PC-9 (cell line): Measurements from ENCODE around the gene SAMD10.

Source experiments
- EZH2 ChIP-seq: fragments of 200-600 bp; sonication (generic); IDR thresholded peaks from 2 replicates; pipeline ENCODE4 v1.8.0; 2017; ENCODE audit warnings: antibody characterized with exemption, low read depth
- TF ChIP-seq, protein P1 (sequence below): fragments of 200-600 bp; sonication (generic); conservative IDR thresholded peaks from 2 replicates; pipeline ENCODE4 v1.6.1; 2017; ENCODE audit warnings: mixed run types, antibody characterized with exemption, mild to moderate bottlenecking, moderate library complexity

DNA sequence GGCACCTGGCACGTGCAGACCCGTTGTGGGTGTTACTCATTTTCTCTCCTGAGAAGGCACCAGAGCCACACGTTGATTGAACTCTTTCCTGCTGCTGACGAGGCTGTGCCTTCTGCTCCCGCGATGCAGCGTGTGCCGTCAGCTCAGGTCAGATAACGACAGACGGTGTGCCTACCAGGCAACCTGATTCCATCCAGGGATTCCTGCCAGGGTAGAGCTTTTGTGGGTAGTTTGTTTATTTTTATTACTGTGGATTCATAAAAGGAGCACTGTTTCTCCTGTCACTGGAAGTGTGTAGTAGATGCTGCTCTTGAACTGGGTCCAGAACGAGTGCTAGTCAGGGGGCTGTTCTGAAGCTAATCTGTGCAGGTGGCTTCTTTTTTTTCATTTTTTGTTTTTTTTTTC is 22.2 kb upstream of the SAMD10 start:
- TF ChIP-seq, protein P1, sequence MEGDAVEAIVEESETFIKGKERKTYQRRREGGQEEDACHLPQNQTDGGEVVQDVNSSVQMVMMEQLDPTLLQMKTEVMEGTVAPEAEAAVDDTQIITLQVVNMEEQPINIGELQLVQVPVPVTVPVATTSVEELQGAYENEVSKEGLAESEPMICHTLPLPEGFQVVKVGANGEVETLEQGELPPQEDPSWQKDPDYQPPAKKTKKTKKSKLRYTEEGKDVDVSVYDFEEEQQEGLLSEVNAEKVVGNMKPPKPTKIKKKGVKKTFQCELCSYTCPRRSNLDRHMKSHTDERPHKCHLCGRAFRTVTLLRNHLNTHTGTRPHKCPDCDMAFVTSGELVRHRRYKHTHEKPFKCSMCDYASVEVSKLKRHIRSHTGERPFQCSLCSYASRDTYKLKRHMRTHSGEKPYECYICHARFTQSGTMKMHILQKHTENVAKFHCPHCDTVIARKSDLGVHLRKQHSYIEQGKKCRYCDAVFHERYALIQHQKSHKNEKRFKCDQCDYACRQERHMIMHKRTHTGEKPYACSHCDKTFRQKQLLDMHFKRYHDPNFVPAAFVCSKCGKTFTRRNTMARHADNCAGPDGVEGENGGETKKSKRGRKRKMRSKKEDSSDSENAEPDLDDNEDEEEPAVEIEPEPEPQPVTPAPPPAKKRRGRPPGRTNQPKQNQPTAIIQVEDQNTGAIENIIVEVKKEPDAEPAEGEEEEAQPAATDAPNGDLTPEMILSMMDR: no peak
- TF ChIP-seq EZH2: no peak
